Right lobe of liver (tissue), 6 donors: Measurements from ENCODE around the gene KRTAP4-2. TPM values are rescaled to one million over a fixed set of nuclear protein-coding genes. Genes with fewer than 3 reads are reported as not detected.

Experiments used
- ATAC-seq, 4 donors: fragments of 200-7000 bp; cut with Tn5 transposase; one replicate each; pipeline ENCODE4 v1.9.1; 2020; ENCODE audit warnings: mild to moderate bottlenecking in 4 of 4, moderate library complexity in 4 of 4
- DNase-seq, 3 donors: peaks; one replicate each; pipeline ENCODE4 v3.0.0-alpha.2; 2020
- H3K27ac ChIP-seq, 3 donors: fragments of 200-600 bp; one replicate each; pipeline ENCODE4 v1.8.0; 2022
- H3K27me3 ChIP-seq, 2 donors: fragments of 200-600 bp; one replicate each; pipeline ENCODE4 v1.8.0; 2022
- H3K36me3 ChIP-seq, 4 donors: fragments of 200-600 bp; sonication (generic) in 1 of 4; one replicate each; pipeline versions ENCODE4 v1.5.1 to v1.8.0; 2017 to 2022; ENCODE audit warnings: control low read depth in 1 of 4
- H3K4me1 ChIP-seq, 4 donors: fragments of 200-600 bp; sonication (generic) in 1 of 4; one replicate each; pipeline versions ENCODE4 v1.5.1 to v1.8.0; 2017 to 2022; ENCODE audit warnings: control low read depth in 1 of 4
- H3K4me3 ChIP-seq, 3 donors: fragments of 200-600 bp; one replicate each; pipeline ENCODE4 v1.8.0; 2022
- H3K9me3 ChIP-seq, 4 donors: fragments of 200-600 bp; sonication (generic) in 1 of 4; one replicate each; pipeline versions ENCODE4 v1.5.1 to v1.8.0; 2017 to 2022; ENCODE audit warnings: control low read depth in 1 of 4
- POLR2A ChIP-seq: fragments of 450-650 bp; IDR thresholded peaks from one replicate; pipeline ENCODE4 v1.6.1; 2017; ENCODE audit warnings: antibody characterized with exemption, mild to moderate bottlenecking
- WGBS: methylation state at CpG from one replicate; pipeline ENCODE4 v1.1.6; 2018; ENCODE audit warnings: low coverage, low lambda C conversion rate; ENCODE audit not compliant: insufficient coverage; ENCODE audit errors: missing lambda C conversion rate; 5-methylcytosine and 5-hydroxymethylcytosine counted together
- intact Hi-C, 2 donors: fragments of 100-400 bp; cut with DNase I; formaldehyde crosslinking; loops; one replicate each; pipeline versions ENCODE4 v1.11.2 to v1.14.1; 2022
- total RNA-seq, 6 experiments: library from RNA; depleted of rRNA in 2 of 6; stranded (reverse); fragments of >200 nt in 2 of 6; fragmentation: NEBNext Ultra II Directional in 3 of 6; extraction: Animal tissue kit (Norgen Biotek cat#: 25700) in 3 of 6; gene quantifications; one replicate each; pipeline versions ENCODE4 v1.1.0 to v1.2.4, GENCODE V29; 2016 to 2023
- TF ChIP-seq, protein P1 (sequence below), 4 donors: fragments of 200-600 bp in 3 of 4; fragments of 450-650 bp in 1 of 4; IDR thresholded peaks; one replicate each; pipeline versions ENCODE4 v1.5.1 to v1.8.0; 2016 to 2022; ENCODE audit warnings: antibody characterized with exemption in 4 of 4, mild to moderate bottlenecking in 2 of 4
- donor health status: DM: no; HTN: yes; CAD: no.
- donor health status: DM: no; HTN: no; CAD: no.
- donor health status: DM: no; HTN: no; CAD: no.
- donor health status: DM: no; HTN: yes; CAD: no.
- donor health status: DM: no; HTN: yes; CAD: no.

KRTAP4-2 gene
- total RNA-seq, 6 experiments from 2014 or later: not detected

- no peak for ATAC-seq
- no peak for TF ChIP-seq POLR2A
- TF ChIP-seq, protein P1, sequence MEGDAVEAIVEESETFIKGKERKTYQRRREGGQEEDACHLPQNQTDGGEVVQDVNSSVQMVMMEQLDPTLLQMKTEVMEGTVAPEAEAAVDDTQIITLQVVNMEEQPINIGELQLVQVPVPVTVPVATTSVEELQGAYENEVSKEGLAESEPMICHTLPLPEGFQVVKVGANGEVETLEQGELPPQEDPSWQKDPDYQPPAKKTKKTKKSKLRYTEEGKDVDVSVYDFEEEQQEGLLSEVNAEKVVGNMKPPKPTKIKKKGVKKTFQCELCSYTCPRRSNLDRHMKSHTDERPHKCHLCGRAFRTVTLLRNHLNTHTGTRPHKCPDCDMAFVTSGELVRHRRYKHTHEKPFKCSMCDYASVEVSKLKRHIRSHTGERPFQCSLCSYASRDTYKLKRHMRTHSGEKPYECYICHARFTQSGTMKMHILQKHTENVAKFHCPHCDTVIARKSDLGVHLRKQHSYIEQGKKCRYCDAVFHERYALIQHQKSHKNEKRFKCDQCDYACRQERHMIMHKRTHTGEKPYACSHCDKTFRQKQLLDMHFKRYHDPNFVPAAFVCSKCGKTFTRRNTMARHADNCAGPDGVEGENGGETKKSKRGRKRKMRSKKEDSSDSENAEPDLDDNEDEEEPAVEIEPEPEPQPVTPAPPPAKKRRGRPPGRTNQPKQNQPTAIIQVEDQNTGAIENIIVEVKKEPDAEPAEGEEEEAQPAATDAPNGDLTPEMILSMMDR (IDR thresholded peaks at IDR 0.05): no peak
- H3K4me1 ChIP-seq: no peaks in the 10 kb centered on the region
Observed at GRCh38 chr17:41147531-41148204, 30.4 kb downstream of the KRTAP4-2 start.

DNA sequence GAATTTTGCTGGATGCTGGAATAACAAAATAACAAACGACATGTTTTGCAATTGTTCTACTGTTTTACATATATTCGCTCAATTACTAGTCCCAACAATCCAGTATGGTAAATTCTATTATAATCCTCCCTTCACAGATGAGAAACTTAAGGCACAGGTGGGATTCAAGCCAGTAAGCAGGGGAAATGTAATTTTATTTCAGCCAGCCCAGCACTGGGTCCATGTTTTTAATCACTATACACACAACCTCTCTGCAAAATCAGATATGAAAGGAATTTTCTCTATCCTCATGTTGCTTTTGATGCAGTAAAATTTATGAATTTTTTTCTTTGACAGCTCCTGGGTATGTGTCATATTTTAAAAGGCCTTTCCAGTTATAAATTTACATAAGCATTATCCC lies 32.8 kb downstream of the KRTAP4-2 start:
- TF ChIP-seq, protein P1 (IDR thresholded peaks at IDR 0.05): no peak
- TF ChIP-seq POLR2A: no peak
- Histone ChIP-seq H3K4me1 (no peaks in the 10 kb centered on the region), H3K27ac (no peak overlapping the region), H3K9me3 (no peaks in the 10 kb centered on the region), H3K36me3 (no peaks in the 10 kb centered on the region), H3K27me3 (no peaks in the 10 kb centered on the region), H3K4me3 (no peak overlapping the region)
- 62% methylated on average over 2 of the region's 2 CpGs for WGBS
- intact Hi-C loops: no loop called here
- no peak for DNase-seq
- no peak for ATAC-seq

More at GRCh38 chr17:41147531-41148204, 30.4 kb downstream of the KRTAP4-2 start:
- no peak overlapping the region for H3K4me3 ChIP-seq
- 76% methylated on average over 2 of the region's 2 CpGs for WGBS
- H3K9me3 ChIP-seq: no peaks in the 10 kb centered on the region
- intact Hi-C loops: no loop called here
- H3K27me3 ChIP-seq: no peaks in the 10 kb centered on the region
- H3K27ac ChIP-seq: no peak overlapping the region
- H3K36me3 ChIP-seq: no peaks in the 10 kb centered on the region
- no peak for DNase-seq

DNA sequence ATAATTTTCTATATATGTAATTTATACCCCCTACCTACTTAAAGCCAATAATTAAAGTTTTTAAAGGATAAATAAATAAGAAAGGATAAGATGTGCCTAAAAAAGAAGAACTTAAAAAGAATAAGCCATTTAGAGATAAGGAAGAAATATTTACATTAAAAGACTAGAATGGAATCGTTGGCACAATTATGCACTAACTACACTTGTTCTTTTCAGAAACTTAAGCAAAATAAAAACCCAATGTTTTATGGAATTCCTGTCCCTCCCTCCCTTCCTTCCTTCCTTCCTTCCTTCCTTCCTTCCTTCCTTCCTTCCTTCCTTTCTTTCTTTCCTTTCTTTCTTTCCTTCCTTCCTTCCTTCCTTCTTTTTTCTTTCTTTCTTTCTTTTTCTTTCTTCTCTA lies 33.2 kb downstream of the KRTAP4-2 start:
- intact Hi-C loops: no loop called here
- no peaks in the 10 kb centered on the region for H3K27me3 ChIP-seq
- 68% methylated on average over 1 of the region's 1 CpG for WGBS
- TF ChIP-seq, protein P1 (IDR thresholded peaks at IDR 0.05): no peak
- no peak for TF ChIP-seq POLR2A
- ATAC-seq (no peak), DNase-seq (no peak)
- no peaks in the 10 kb centered on the region for H3K4me1 ChIP-seq
- no peak overlapping the region for H3K4me3 ChIP-seq
- H3K9me3 ChIP-seq: no peaks in the 10 kb centered on the region
- no peak overlapping the region for H3K27ac ChIP-seq
- H3K36me3 ChIP-seq: no peaks in the 10 kb centered on the region

- Histone ChIP-seq H3K36me3 (no peaks in the 10 kb centered on the region), H3K27me3 (no peaks in the 10 kb centered on the region), H3K4me3 (no peak overlapping the region), H3K9me3 (no peaks in the 10 kb centered on the region), H3K4me1 (no peaks in the 10 kb centered on the region), H3K27ac (no peak overlapping the region)
- intact Hi-C loops: no loop called here
- ATAC-seq (no peak), DNase-seq (no peak)
- TF ChIP-seq POLR2A: no peak
- TF ChIP-seq, protein P1 (IDR thresholded peaks at IDR 0.05): no peak
Observed at GRCh38 chr17:41141361-41141760, 36.7 kb downstream of the KRTAP4-2 start.
